ENCODE data around the gene SPARCL1. TPM values are rescaled to one million over a fixed set of nuclear protein-coding genes. Genes with fewer than 3 reads are reported as not detected.

SPARCL1 gene
- total and polyA plus RNA-seq, 10 of the 15 experiments (the other 5 are each of a cell fraction or from before 2014, with no cell fraction given) = 0.10 to 1.1 TPM; not detected in 8

GRCh38 chr4:87575983-87576382 is 46.8 kb upstream of the SPARCL1 start:
- in situ Hi-C loops (cut with MboI) = no loop called here
- ChIA-PET POLR2A (no interaction called here), CTCF (no interaction called here)

More at GRCh38 chr4:87575983-87576382, 46.8 kb upstream of the SPARCL1 start:
- Histone ChIP-seq H3K4me1 (ENCODE audit: control insufficient read depth, insufficient read depth, low read length) (no peaks in the 10 kb centered on the region), H3K27me3 (replicated peaks in 1 of 2; ENCODE audit: control insufficient read depth in 2 of 2, insufficient read depth in 2 of 2, low read length in 1 of 2) (no peaks in the 10 kb centered on the region), H3K9me3 (replicated peaks; ENCODE audit: control insufficient read depth, insufficient read depth, low read length) (no peaks in the 10 kb centered on the region), H3K4me3 (no peak overlapping the region), H3K4me2 (ENCODE audit: control insufficient read depth, insufficient read depth) (no peak overlapping the region), H3K9ac (ENCODE audit: control insufficient read depth, insufficient read depth, low read length) (no peak overlapping the region), H3K79me2 (ENCODE audit: control insufficient read depth, insufficient read depth, low read length) (no peaks in the 10 kb centered on the region), H2AFZ (ENCODE audit: control insufficient read depth, low read depth, low read length) (no peak overlapping the region), H4K20me1 (ENCODE audit: control insufficient read depth, insufficient read depth) (no peaks in the 10 kb centered on the region), H3K36me3 (ENCODE audit: control insufficient read depth in 2 of 2, insufficient read depth in 2 of 2, low read length in 1 of 2) (no peaks in the 10 kb centered on the region), H3K27ac (ENCODE audit: control insufficient read depth, insufficient read depth) (no peak overlapping the region)
- TF ChIP-seq CHD4 (IDR thresholded peaks at IDR 0.05) (no peak), BMI1 (IDR thresholded peaks at IDR 0.05; ENCODE audit: borderline replicate concordance) (no peak), SREBF2 (IDR thresholded peaks at IDR 0.05; ENCODE audit: low read length) (no peak), ZBTB4 (CRISPR knock-in tag; IDR thresholded peaks at IDR 0.05) (no peak)
- FAIRE-seq (no peak), ATAC-seq (no peak), DNase-seq (ENCODE audit: low read depth, low spot score) (no peak)
- no TSS peak for BruUV-seq (replicated peaks)
- SMC1A ChIA-PET (ENCODE audit: uncharacterized antibody, unreplicated experiment) = no interaction called here
- RAD21 ChIA-PET (ENCODE audit: unreplicated experiment) = no interaction called here
- intact Hi-C loops (cut with micrococcal nuclease; ENCODE audit: unreplicated experiment) = no loop called here

Measured in GM12878 (cell line).